Esophagus squamous epithelium (tissue), 5 donors: ENCODE data around the gene NAT9. TPM values are rescaled to one million over a fixed set of nuclear protein-coding genes. Genes with fewer than 3 reads are reported as not detected.

Experiments
- DNase-seq: peaks from one replicate; lab custom pipeline; 2025; lab: John Stamatoyannopoulos, UW
- H3K27ac ChIP-seq, 4 donors: fragments of 200-600 bp; sonication (generic); one replicate each; pipeline ENCODE4 v1.5.1; 2016 to 2019; ENCODE audit warnings: mild to moderate bottlenecking in 1 of 4
- H3K27me3 ChIP-seq, 4 donors: fragments of 200-600 bp; sonication (generic); 1 replicate in 3 of 4; 2 replicates in 1 of 4; pipeline versions ENCODE4 v1.5.1 to v1.6.0; 2017 to 2021; ENCODE audit warnings: antibody characterized with exemption in 1 of 4
- H3K36me3 ChIP-seq, 3 donors: fragments of 200-600 bp; sonication (generic); one replicate each; pipeline ENCODE4 v1.5.1; 2016 to 2019
- H3K4me1 ChIP-seq, 3 donors: fragments of 200-600 bp; sonication (generic); one replicate each; pipeline ENCODE4 v1.5.1; 2017 to 2019
- H3K4me3 ChIP-seq, 4 donors: fragments of 200-600 bp; sonication (generic); 1 replicate in 3 of 4; 2 replicates in 1 of 4; pipeline ENCODE4 v1.5.1; 2016 to 2019; ENCODE audit warnings: mild to moderate bottlenecking in 2 of 4, moderate library complexity in 1 of 4
- H3K9me3 ChIP-seq, 3 donors: fragments of 200-600 bp; sonication (generic); one replicate each; pipeline ENCODE4 v1.5.1; 2016 to 2019
- CTCF ChIP-seq, 6 experiments: fragments of 450-650 bp in 4 of 6; fragments of 200-600 bp in 2 of 6; sonication (generic) in 2 of 6; IDR thresholded peaks; one replicate each; pipeline ENCODE4 v1.5.1; 2016 to 2019; ENCODE audit warnings: antibody characterized with exemption in 6 of 6, mild to moderate bottlenecking in 4 of 6, moderate library complexity in 4 of 6
- POLR2A ChIP-seq, 4 donors: fragments of 450-650 bp; IDR thresholded peaks; one replicate each; pipeline ENCODE4 v1.6.1; 2017; ENCODE audit warnings: antibody characterized with exemption in 4 of 4, mild to moderate bottlenecking in 4 of 4, moderate library complexity in 3 of 4
- WGBS, 2 donors: methylation state at CpG; one replicate each; pipeline ENCODE4 v1.1.5; 2018; 5-methylcytosine and 5-hydroxymethylcytosine counted together
- intact Hi-C: fragments of 100-400 bp; cut with DNase I; formaldehyde crosslinking; loops from one replicate; pipeline ENCODE4 v1.15.0; 2022
- total RNA-seq, 4 donors: library from RNA; depleted of rRNA; stranded (reverse); fragments of >200 nt; gene quantifications; one replicate each; pipeline ENCODE4 v1.1.0, GENCODE V29; 2016
- donor health status: DM: yes; HTN: yes; CAD: no.

Gene NAT9
- total RNA-seq: 10 to 100 TPM; 17.3 to 29.8 (median 24.5) TPM

DNA sequence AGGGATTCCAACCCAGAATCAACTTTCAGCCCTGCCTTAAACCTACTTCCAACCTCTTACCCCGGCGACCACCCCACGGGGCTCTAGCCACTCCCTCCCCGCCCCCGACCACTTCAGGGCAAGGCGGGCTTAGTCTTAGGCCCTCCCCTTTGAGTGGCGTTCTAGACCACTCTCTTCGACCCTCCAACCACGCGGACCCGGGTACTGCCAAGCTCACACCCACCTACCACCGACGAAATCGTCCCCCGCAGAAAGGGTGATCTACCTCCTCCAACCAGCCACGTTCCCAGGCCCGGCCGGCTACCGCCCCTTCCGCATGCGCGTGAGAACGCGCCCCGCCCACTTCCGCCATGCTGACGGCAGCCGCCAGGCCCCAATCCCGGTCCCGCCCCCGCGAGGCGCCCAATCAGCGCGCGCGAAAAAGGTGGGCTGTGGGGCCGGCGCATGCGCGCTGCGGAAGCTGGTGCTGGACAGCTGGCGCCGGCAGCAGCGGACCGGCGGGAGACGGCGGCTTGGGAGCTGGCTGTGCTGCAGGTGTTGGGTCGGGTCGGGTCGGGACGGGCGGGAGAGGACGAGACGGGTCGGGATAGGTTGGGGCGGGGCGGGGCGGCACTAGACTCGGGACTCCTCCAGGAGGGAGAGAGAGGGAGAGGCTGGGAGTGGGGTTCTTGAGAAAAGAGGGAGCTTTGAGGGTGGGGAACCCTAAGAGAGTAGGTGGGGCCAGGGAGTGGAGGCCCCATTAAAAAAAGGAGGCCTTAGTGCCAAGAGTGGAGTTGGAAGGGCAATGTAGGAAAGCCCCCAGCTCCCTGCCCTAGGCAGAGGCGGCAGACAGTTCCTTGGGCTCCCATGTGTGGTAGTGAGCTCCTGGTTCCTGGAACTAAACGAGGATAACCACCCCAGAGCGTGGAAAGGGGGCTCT, at the start of gene NAT9:
Gene NAT9, minus strand, starts transcription at position 302 of the 919 bp plus-strand sequence. CDS start 647 bp downstream, outside the sequence.
- Histone ChIP-seq H3K9me3 (no peaks in the 10 kb centered on the region), H3K36me3 (peaks cover 16 to 45% (median 22%) of the 10 kb centered on the region in 3 donors), H3K4me3 (peak within 1 kb of the TSS; percentile 59 to 99 (median 86)), H3K4me1 (peaks cover 15 to 68% (median 28%) of the 10 kb centered on the region in 3 donors), H3K27me3 (no peaks in the 10 kb centered on the region), H3K27ac (peak within 1 kb of the TSS; percentile 71 to 88 (median 87))
- TF ChIP-seq POLR2A (IDR thresholded peaks at IDR 0.05) (peak in 3 of 4 donors; percentile 42 to 81 (median 67)), CTCF (IDR thresholded peaks at IDR 0.05) (peak in 1 of 6 experiments; percentile 52)
- peak; percentile 71 for DNase-seq
- intact Hi-C loops: no loop called here
- WGBS, 2 donors: 0 to 1% methylated on average over 10 to 29 of the region's 64 CpGs

DNA sequence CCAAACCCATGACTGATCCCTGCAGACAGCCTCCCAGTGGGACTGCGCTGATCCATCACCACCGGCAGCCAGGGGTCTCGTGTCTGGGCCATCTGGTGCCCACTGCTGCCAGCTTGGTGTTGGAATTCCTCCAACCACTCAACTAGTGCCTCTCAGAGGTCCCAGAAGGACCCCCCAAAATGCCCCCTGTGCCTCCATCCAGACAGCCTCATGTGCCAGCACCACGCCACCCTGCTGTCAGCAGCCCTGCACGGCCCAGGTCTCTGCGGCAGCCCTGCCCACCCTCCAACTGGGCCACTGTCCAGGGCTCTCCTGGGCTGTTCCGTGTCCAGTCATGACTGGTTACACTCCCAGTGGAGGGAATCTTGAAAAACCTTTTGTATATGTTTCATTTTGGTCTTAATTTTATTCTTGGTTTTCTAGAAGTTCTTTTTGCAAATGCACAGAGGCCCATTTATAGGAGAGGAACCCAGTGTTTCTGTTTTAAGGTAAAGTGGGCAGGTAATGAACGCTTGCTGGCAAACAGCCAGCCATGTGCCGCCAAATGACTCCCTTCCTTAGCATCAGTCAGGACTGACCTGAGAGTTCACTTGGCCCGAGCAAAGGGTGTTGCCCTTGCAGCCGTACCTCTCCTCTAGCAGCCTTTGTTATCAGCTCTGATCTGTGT, 48.9 kb upstream of the NAT9 start:
- 83 to 96% methylated on average over 5 of the region's 11 CpGs for WGBS, 2 donors
- Histone ChIP-seq H3K27ac (no peak overlapping the region), H3K4me1 (peaks cover 0 to 21% (median 0%) of the 10 kb centered on the region in 3 donors), H3K4me3 (no peak overlapping the region), H3K9me3 (no peaks in the 10 kb centered on the region), H3K27me3 (no peaks in the 10 kb centered on the region), H3K36me3 (peaks cover 0 to 74% (median 9%) of the 10 kb centered on the region in 3 donors)
- intact Hi-C loops: no loop called here
- no peak for TF ChIP-seq POLR2A (IDR thresholded peaks at IDR 0.05)
- TF ChIP-seq CTCF (IDR thresholded peaks at IDR 0.05): no peak
- DNase-seq: no peak

GRCh38 chr17:74822939-74823367, 46.8 kb upstream of the NAT9 start:
- intact Hi-C loops: no loop called here
- Histone ChIP-seq H3K4me1 (peaks cover 0 to 21% (median 0%) of the 10 kb centered on the region in 3 donors), H3K9me3 (no peaks in the 10 kb centered on the region), H3K4me3 (no peak overlapping the region), H3K27ac (peak overlapping the region in 3 of 4 donors; percentile 6 to 42 (median 21)), H3K36me3 (peaks cover 0 to 71% (median 5%) of the 10 kb centered on the region in 3 donors), H3K27me3 (no peaks in the 10 kb centered on the region)
- TF ChIP-seq CTCF (IDR thresholded peaks at IDR 0.05) (no peak), POLR2A (IDR thresholded peaks at IDR 0.05) (no peak)
- WGBS, 2 donors: 58 to 86% methylated on average over 9 to 11 of the region's 12 CpGs
- DNase-seq: no peak

DNA sequence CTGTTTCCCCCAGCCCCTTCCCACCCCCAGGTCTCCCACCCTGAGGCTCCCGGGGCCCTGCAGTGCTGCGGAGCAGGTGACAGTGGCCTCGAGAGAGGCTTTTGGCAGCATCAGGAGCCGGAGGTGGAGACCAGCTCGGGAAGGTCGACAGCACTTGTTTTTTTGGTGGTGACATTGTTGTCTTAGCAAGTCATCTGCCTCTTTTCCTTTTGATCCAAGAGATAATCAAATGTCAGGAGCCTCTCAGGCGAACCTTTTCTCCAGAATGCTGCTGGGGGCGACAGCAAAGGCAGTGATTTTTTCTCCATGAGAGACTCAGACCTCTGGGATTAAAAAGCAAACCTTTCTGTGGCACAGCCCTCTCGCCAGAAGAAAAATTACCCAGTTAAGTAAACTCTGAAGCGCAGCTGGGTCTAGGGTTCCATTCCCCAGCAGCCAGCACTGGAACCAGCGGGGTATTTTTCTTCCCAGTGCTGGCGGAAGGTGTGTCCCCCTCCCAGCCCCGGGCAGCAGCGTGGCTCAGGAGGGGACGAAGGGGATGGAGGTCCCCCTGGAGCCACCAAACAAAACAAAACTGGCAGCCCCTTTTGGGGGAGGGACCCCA, 46.3 kb upstream of the NAT9 start:
- H3K27ac ChIP-seq: peak overlapping the region in 3 of 4 donors; percentile 6 to 21 (median 21)
- peaks cover 0 to 71% (median 5%) of the 10 kb centered on the region in 3 donors for H3K36me3 ChIP-seq
- intact Hi-C loops: no loop called here
- no peaks in the 10 kb centered on the region for H3K9me3 ChIP-seq
- H3K4me1 ChIP-seq: peaks cover 0 to 21% (median 0%) of the 10 kb centered on the region in 3 donors
- no peak for TF ChIP-seq CTCF (IDR thresholded peaks at IDR 0.05)
- no peak for TF ChIP-seq POLR2A (IDR thresholded peaks at IDR 0.05)
- no peaks in the 10 kb centered on the region for H3K27me3 ChIP-seq
- DNase-seq: no peak
- 60 to 83% methylated on average over 3 to 14 of the region's 15 CpGs for WGBS, 2 donors
- no peak overlapping the region for H3K4me3 ChIP-seq
